HepG2 (cell line): ENCODE measurements around the gene PRXL2B. TPM values are rescaled to one million over a fixed set of nuclear protein-coding genes. Genes with fewer than 3 reads are reported as not detected.

Experiments used
- ATF3 ChIP-seq: sonication (generic); formaldehyde crosslinking; IDR thresholded peaks from 2 replicates; pipeline ENCODE4 v1.4.0; 2020; ENCODE audit warnings: missing genetic modification reagents
- DMAP1 ChIP-seq: IDR thresholded peaks from 2 replicates; pipeline ENCODE4 v1.6.1; 2016
- DZIP1 ChIP-seq: sonication (generic); formaldehyde crosslinking; IDR thresholded peaks from 2 replicates; pipeline ENCODE4 v1.5.0; 2020; ENCODE audit warnings: mild to moderate bottlenecking, missing genetic modification reagents
- E2F5 ChIP-seq: sonication (generic); formaldehyde crosslinking; conservative IDR thresholded peaks from 2 replicates; pipeline ENCODE4 v1.4.0; 2020; ENCODE audit warnings: missing genetic modification reagents
- HOXA5 ChIP-seq: sonication (generic); formaldehyde crosslinking; IDR thresholded peaks from 2 replicates; pipeline ENCODE4 v1.4.0; 2020; ENCODE audit warnings: missing genetic modification reagents
- HOXA7 ChIP-seq: sonication (generic); formaldehyde crosslinking; IDR thresholded peaks from 2 replicates; pipeline ENCODE4 v1.8.1; 2022; ENCODE audit warnings: mild to moderate bottlenecking, missing genetic modification reagents, moderate library complexity
- KDM5B ChIP-seq: sonication (generic); formaldehyde crosslinking; IDR thresholded peaks from 2 replicates; pipeline ENCODE4 v1.4.0; 2020; ENCODE audit warnings: missing genetic modification reagents, mild to moderate bottlenecking, borderline replicate concordance
- KLF11 ChIP-seq: IDR thresholded peaks from 2 replicates; pipeline ENCODE4 v1.6.1; 2016; ENCODE audit warnings: missing compliant biosample characterization
- NFKB2 ChIP-seq: sonication (generic); formaldehyde crosslinking; IDR thresholded peaks from 2 replicates; pipeline ENCODE4 v1.4.0; 2020; ENCODE audit warnings: missing genetic modification reagents, borderline replicate concordance
- NKX3-1 ChIP-seq: sonication (generic); formaldehyde crosslinking; IDR thresholded peaks from 2 replicates; pipeline ENCODE4 v1.5.0; 2020; ENCODE audit warnings: missing genetic modification reagents
- POLR2AphosphoS2 ChIP-seq: IDR thresholded peaks from 2 replicates; pipeline ENCODE4 v1.6.1; 2011; ENCODE audit warnings: low read depth, low read length, improper control_type of control experiment
- RBM22 ChIP-seq: fragments of 200-400 bp; formaldehyde crosslinking; optimal IDR thresholded peaks from 2 replicates; pipeline ENCODE3; 2017; ENCODE audit warnings: mild to moderate bottlenecking, low read length, moderate library complexity
- RCOR2 ChIP-seq: IDR thresholded peaks from 2 replicates; pipeline ENCODE4 v1.6.1; 2016; ENCODE audit warnings: missing biosample characterization, missing genetic modification reagents
- SAP130 ChIP-seq: IDR thresholded peaks from 2 replicates; pipeline ENCODE4 v1.6.1; 2016; ENCODE audit warnings: low read depth
- SSRP1 ChIP-seq: IDR thresholded peaks from 2 replicates; pipeline ENCODE4 v1.6.1; 2016; ENCODE audit warnings: control low read depth
- TAF1 ChIP-seq: sonication (generic); formaldehyde crosslinking; IDR thresholded peaks from 2 replicates; pipeline ENCODE4 v1.4.0; 2020; ENCODE audit warnings: missing genetic modification reagents
- ZBTB3 ChIP-seq: sonication (generic); formaldehyde crosslinking; IDR thresholded peaks from 2 replicates; pipeline ENCODE4 v1.4.0; 2020; ENCODE audit warnings: low read depth, mild to moderate bottlenecking, moderate library complexity, missing genetic modification reagents, borderline replicate concordance
- ZFP36 ChIP-seq: fragments of 150-350 bp; IDR thresholded peaks from 2 replicates; pipeline ENCODE4 v1.6.1; 2018; ENCODE audit warnings: borderline replicate concordance, low read length, low read depth; ENCODE audit not compliant: partially characterized antibody
- ZNF235 ChIP-seq: sonication (generic); formaldehyde crosslinking; IDR thresholded peaks from 2 replicates; pipeline ENCODE4 v1.8.1; 2023; ENCODE audit warnings: mild to moderate bottlenecking, missing genetic modification reagents, borderline replicate concordance
- ZNF274 ChIP-seq: sonication (generic); formaldehyde crosslinking; IDR thresholded peaks from 2 replicates; pipeline ENCODE4 v1.5.1; 2020; ENCODE audit warnings: mild to moderate bottlenecking, missing genetic modification reagents
- ZNF451 ChIP-seq: sonication (generic); formaldehyde crosslinking; IDR thresholded peaks from 2 replicates; pipeline ENCODE4 v1.5.0; 2020; ENCODE audit warnings: mild to moderate bottlenecking, missing genetic modification reagents
- ZNF543 ChIP-seq: sonication (generic); formaldehyde crosslinking; IDR thresholded peaks from 2 replicates; pipeline ENCODE4 v1.4.0; 2020; ENCODE audit warnings: mild to moderate bottlenecking, missing genetic modification reagents
- ZNF552 ChIP-seq: sonication (generic); formaldehyde crosslinking; IDR thresholded peaks from 2 replicates; pipeline ENCODE4 v1.9.0; 2022; ENCODE audit warnings: missing genetic modification reagents, mild to moderate bottlenecking, borderline replicate concordance
- ZNF567 ChIP-seq: sonication (generic); formaldehyde crosslinking; IDR thresholded peaks from 2 replicates; pipeline ENCODE4 v1.8.1; 2023; ENCODE audit warnings: mild to moderate bottlenecking, missing genetic modification reagents, borderline replicate concordance
- ZNF569 ChIP-seq: sonication (generic); formaldehyde crosslinking; IDR thresholded peaks from 2 replicates; pipeline ENCODE4 v1.5.0; 2020; ENCODE audit warnings: mild to moderate bottlenecking, missing genetic modification reagents, moderate library complexity, borderline replicate concordance
- ZNF577 ChIP-seq: sonication (generic); formaldehyde crosslinking; IDR thresholded peaks from 2 replicates; pipeline ENCODE4 v1.4.0; 2020; ENCODE audit warnings: mild to moderate bottlenecking, low read depth, missing genetic modification reagents, borderline replicate concordance
- ZNF589 ChIP-seq: sonication (generic); formaldehyde crosslinking; conservative IDR thresholded peaks from 2 replicates; pipeline ENCODE4 v1.8.0; 2022; ENCODE audit warnings: mild to moderate bottlenecking, moderate library complexity, missing genetic modification reagents
- ZNF773 ChIP-seq: sonication (generic); formaldehyde crosslinking; IDR thresholded peaks from 2 replicates; pipeline ENCODE4 v1.4.0; 2020; ENCODE audit warnings: missing genetic modification reagents, borderline replicate concordance
- ZNF883 ChIP-seq: sonication (generic); formaldehyde crosslinking; IDR thresholded peaks from 2 replicates; pipeline ENCODE4 v1.5.1; 2020; ENCODE audit warnings: mild to moderate bottlenecking, missing genetic modification reagents; ENCODE audit errors: not compliant biosample characterization
- polyA plus RNA-seq, 8 experiments: library from polyadenylated mRNA; depleted of rRNA in 3 of 8; stranded (reverse) in 7 of 8; unstranded in 1 of 8; fragments of >200 nt; fragmentation: Illumina TruSeq in 4 of 8; extraction: Trizol in 4 of 8; gene quantifications; 2 replicates each; pipeline versions ENCODE4 v1.2.1 to v1.2.3, GENCODE V29; 2011 to 2016; ENCODE audit warnings: low read depth in 4 of 8, missing spikeins in 1 of 8, mixed read lengths in 1 of 8; ENCODE audit not compliant: insufficient read depth in 1 of 8
- total RNA-seq, 5 experiments: library from RNA; depleted of rRNA; stranded (reverse); fragments of >200 nt; fragmentation: Illumina TruSeq; extraction: Trizol; gene quantifications; 2 replicates each; pipeline ENCODE4 v1.2.3, GENCODE V29; 2016; ENCODE audit warnings: low read depth in 1 of 5

The PRXL2B gene
- total and polyA plus RNA-seq, 2 of the 13 experiments (the other 11 are each of a cell fraction or from before 2014, with no cell fraction given) = 16.8 to 22.1 TPM

- TF ChIP-seq ZNF235 (CRISPR knock-in tag) (no peak), ZNF589 (CRISPR knock-in tag) (no peak), ZNF773 (CRISPR knock-in tag) (no peak), SSRP1 (CRISPR knock-in tag) (no peak), KLF11 (CRISPR knock-in tag) (no peak), ATF3 (CRISPR knock-in tag) (no peak), ZBTB3 (CRISPR knock-in tag) (no peak), RCOR2 (no peak), ZFP36 (no peak), HOXA7 (CRISPR knock-in tag) (no peak), ZNF451 (CRISPR knock-in tag) (no peak), HOXA5 (no peak), DMAP1 (CRISPR knock-in tag) (0 out of 2 replicates have a peak, but pooled peaks have one; percentile 8), POLR2AphosphoS2 (no peak), NKX3-1 (CRISPR knock-in tag) (no peak), KDM5B (CRISPR knock-in tag) (0 out of 2 replicates have a peak, but pooled peaks have one; percentile 1), ZNF274 (CRISPR knock-in tag) (no peak), DZIP1 (CRISPR knock-in tag) (peak; percentile 79; the same call in 1 of the 2 replicates), RBM22 (no peak), ZNF567 (no peak), ZNF577 (no peak), ZNF883 (no peak), ZNF552 (CRISPR knock-in tag) (no peak), E2F5 (CRISPR knock-in tag) (0 out of 2 replicates have a peak, but pooled peaks have one; percentile 16), SAP130 (CRISPR knock-in tag) (0 out of 2 replicates have a peak, but pooled peaks have one; percentile 18), TAF1 (peak; percentile 26), NFKB2 (no peak), ZNF543 (CRISPR knock-in tag) (no peak), ZNF569 (CRISPR knock-in tag) (no peak)
Measured at GRCh38 chr1:2544875-2545640, 41.5 kb upstream of the PRXL2B start (continued).
